ENCODE results near the gene RAD51B. TPM values are rescaled to one million over a fixed set of nuclear protein-coding genes. Genes with fewer than 3 reads are reported as not detected.

The RAD51B gene
- polyA plus RNA-seq, 1 donor (not counting 4 experiments of a cell fraction or from before 2014, with no cell fraction given) = 13.3 TPM

DNA sequence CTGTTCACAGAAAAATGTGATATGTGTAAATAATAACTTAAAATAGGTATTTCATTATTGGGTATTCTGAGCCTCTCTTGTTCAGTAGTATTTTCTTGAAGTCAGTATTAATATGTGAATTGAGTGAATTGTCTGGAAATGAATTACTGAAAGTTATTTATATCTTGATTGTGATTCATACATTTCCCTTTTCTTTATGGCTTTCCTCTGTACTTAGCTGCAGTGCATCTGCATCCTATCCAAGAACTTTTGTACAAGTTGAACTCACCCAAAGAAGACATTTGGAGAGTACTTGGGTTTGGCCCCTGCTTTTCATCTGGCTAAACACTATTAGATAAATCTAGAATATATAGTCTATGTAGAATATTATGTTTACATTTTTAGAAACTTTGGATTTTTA is 326.0 kb downstream of the RAD51B start:
- Histone ChIP-seq H2AFZ (ENCODE audit: control insufficient read depth, low read length) (no peak overlapping the region), H3K4me2 (ENCODE audit: control insufficient read depth, extremely low read depth, insufficient read depth, low read depth, low read length) (no peak overlapping the region), H3K4me3 (ENCODE audit: control insufficient read depth in 2 of 3, extremely low read depth in 1 of 3, insufficient read depth in 2 of 3, low read depth in 1 of 3, low read length in 3 of 3) (no peak overlapping the region), H3K9me3 (ENCODE audit: control insufficient read depth, low read depth, low read length) (no peaks in the 10 kb centered on the region), H3K27me3 (ENCODE audit: control insufficient read depth, extremely low read depth, insufficient read depth, low read length) (no peaks in the 10 kb centered on the region), H3K36me3 (ENCODE audit: control insufficient read depth in 2 of 2, extremely low read depth in 1 of 2, insufficient read depth in 2 of 2, low read length in 2 of 2) (no peaks in the 10 kb centered on the region), H3K27ac (ENCODE audit: control insufficient read depth, insufficient read depth, low read length) (no peak overlapping the region), H3K79me2 (ENCODE audit: control insufficient read depth, insufficient read depth, low read length) (no peaks in the 10 kb centered on the region), H3K9me1 (ENCODE audit: control insufficient read depth, extremely low read depth, insufficient read depth, low read length) (no peaks in the 10 kb centered on the region), H3K9ac (ENCODE audit: control insufficient read depth, extremely low read depth, insufficient read depth, low read length) (no peak overlapping the region), H3K4me1 (ENCODE audit: control insufficient read depth, extremely low read depth, insufficient read depth, low read length) (peaks cover 76% of the 10 kb centered on the region), H4K20me1 (ENCODE audit: control insufficient read depth, extremely low read depth, insufficient read depth, low read length) (no peaks in the 10 kb centered on the region)
- no peak for TF ChIP-seq EZH2 (IDR thresholded peaks at IDR 0.05; ENCODE audit: low read length)
- TF ChIP-seq, protein P1, sequence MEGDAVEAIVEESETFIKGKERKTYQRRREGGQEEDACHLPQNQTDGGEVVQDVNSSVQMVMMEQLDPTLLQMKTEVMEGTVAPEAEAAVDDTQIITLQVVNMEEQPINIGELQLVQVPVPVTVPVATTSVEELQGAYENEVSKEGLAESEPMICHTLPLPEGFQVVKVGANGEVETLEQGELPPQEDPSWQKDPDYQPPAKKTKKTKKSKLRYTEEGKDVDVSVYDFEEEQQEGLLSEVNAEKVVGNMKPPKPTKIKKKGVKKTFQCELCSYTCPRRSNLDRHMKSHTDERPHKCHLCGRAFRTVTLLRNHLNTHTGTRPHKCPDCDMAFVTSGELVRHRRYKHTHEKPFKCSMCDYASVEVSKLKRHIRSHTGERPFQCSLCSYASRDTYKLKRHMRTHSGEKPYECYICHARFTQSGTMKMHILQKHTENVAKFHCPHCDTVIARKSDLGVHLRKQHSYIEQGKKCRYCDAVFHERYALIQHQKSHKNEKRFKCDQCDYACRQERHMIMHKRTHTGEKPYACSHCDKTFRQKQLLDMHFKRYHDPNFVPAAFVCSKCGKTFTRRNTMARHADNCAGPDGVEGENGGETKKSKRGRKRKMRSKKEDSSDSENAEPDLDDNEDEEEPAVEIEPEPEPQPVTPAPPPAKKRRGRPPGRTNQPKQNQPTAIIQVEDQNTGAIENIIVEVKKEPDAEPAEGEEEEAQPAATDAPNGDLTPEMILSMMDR (optimal IDR thresholded peaks at IDR 0.05 in 1 of 3, IDR thresholded peaks at IDR 0.05 in 1 of 3, conservative IDR thresholded peaks at IDR 0.05 in 1 of 3; ENCODE audit: extremely low read depth in 1 of 3, insufficient read depth in 2 of 3, low read length in 3 of 3) = no peak
- DNase-seq (ENCODE audit: low read depth, low spot score) (no peak), FAIRE-seq (peak; percentile 41)
- dilution Hi-C loops (cut with MboI; ENCODE audit: extremely low pct_ligation_motif_present, low sequenced_read_pairs) = no loop called here

DNA sequence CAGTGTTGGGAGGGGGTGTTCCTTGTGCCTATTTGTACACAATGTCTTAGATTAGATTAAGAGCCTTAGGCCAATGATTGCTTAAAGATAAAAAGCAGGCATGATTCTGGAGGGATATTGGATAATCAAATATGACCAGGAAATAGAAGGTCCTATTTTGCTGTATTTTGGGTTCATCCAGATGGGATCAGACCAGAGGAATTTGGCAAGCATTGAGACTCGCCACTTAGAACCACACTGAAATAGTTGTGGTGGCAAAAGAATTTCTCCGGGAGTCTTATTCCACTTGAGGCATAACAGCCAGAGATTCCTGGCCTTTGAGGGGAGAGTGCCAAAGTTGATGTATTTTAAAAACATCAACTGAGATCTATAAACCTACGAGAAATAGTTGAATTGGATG is 327.2 kb downstream of the RAD51B start:
- Histone ChIP-seq H3K36me3 (ENCODE audit: control insufficient read depth in 2 of 2, extremely low read depth in 1 of 2, insufficient read depth in 2 of 2, low read length in 2 of 2) (no peaks in the 10 kb centered on the region), H2AFZ (ENCODE audit: control insufficient read depth, low read length) (no peak overlapping the region), H3K27me3 (ENCODE audit: control insufficient read depth, extremely low read depth, insufficient read depth, low read length) (no peaks in the 10 kb centered on the region), H3K4me1 (ENCODE audit: control insufficient read depth, extremely low read depth, insufficient read depth, low read length) (peaks cover 64% of the 10 kb centered on the region), H3K9ac (ENCODE audit: control insufficient read depth, extremely low read depth, insufficient read depth, low read length) (peak overlapping the region; percentile 0), H3K4me3 (ENCODE audit: control insufficient read depth in 2 of 3, extremely low read depth in 1 of 3, insufficient read depth in 2 of 3, low read depth in 1 of 3, low read length in 3 of 3) (peak overlapping the region in 1 of 3 experiments; percentile 32), H3K4me2 (ENCODE audit: control insufficient read depth, extremely low read depth, insufficient read depth, low read depth, low read length) (peak overlapping the region; percentile 55), H3K27ac (ENCODE audit: control insufficient read depth, insufficient read depth, low read length) (peak overlapping the region; percentile 67), H3K9me3 (ENCODE audit: control insufficient read depth, low read depth, low read length) (no peaks in the 10 kb centered on the region), H4K20me1 (ENCODE audit: control insufficient read depth, extremely low read depth, insufficient read depth, low read length) (no peaks in the 10 kb centered on the region), H3K9me1 (ENCODE audit: control insufficient read depth, extremely low read depth, insufficient read depth, low read length) (no peaks in the 10 kb centered on the region), H3K79me2 (ENCODE audit: control insufficient read depth, insufficient read depth, low read length) (no peaks in the 10 kb centered on the region)
- no peak for TF ChIP-seq EZH2 (IDR thresholded peaks at IDR 0.05; ENCODE audit: low read length)
- TF ChIP-seq, protein P1 (optimal IDR thresholded peaks at IDR 0.05 in 1 of 3, IDR thresholded peaks at IDR 0.05 in 1 of 3, conservative IDR thresholded peaks at IDR 0.05 in 1 of 3; ENCODE audit: extremely low read depth in 1 of 3, insufficient read depth in 2 of 3, low read length in 3 of 3) = no peak
- DNase-seq (ENCODE audit: low read depth, low spot score) (peak; percentile 48), FAIRE-seq (peak; percentile 93)
- dilution Hi-C loops (cut with MboI; ENCODE audit: extremely low pct_ligation_motif_present, low sequenced_read_pairs) = no loop called here

Data from keratinocyte (primary cell).